ENCODE results near the gene PLCB1.

- no peak for TF ChIP-seq CTCF (IDR thresholded peaks at IDR 0.05; ENCODE audit: poor library complexity)
- no peak for TF ChIP-seq EZH2phosphoT487 (IDR thresholded peaks at IDR 0.05; ENCODE audit: low read depth, severe bottlenecking, unreplicated experiment)
- TF ChIP-seq EZH2 (IDR thresholded peaks at IDR 0.05; ENCODE audit: borderline replicate concordance) = no peak
These were observed 413.1 kb downstream of the PLCB1 start for GRCh38 chr20:8545212-8545611.

All from hepatocyte (in vitro differentiated cells).